HG03565 (cell line): Measurements from ENCODE around the gene RRAS2.
"Not testable (repeated sequence)": the region's sequence is repeated elsewhere in the genome, so short reads cannot be mapped to it uniquely, and the experiment has no call there.

Experiments
- ATAC-seq: cut with Tn5 transposase; IDR thresholded peaks from one replicate; pipeline ENCODE4 v1.9.1; 2021; ENCODE audit warnings: mild to moderate bottlenecking, moderate library complexity; ENCODE audit not compliant: unreplicated experiment

Gene RRAS2

DNA sequence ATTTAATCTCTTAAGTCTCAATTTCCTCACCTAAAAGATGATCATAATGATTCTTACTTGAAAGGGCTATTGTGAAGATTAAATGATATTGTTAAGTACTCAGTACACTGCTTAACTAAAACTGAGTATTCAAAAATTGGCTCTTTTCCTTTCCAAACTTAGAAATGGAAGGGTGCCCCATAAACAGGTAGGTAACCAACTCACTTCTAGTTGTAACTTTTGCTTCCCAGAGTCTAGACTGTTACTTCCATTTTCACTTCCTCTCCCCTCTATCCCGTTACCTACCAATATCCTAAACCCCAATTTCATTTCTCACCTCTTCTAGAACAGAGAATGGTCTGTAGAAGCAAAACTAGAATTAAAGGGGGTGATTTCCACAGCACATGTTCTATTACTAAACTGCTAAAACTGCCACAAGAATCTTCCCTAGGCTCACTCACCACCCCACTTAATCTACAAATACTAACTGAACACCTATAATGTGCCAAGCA lies 50.0 kb downstream of the RRAS2 start:
- peak; percentile 28 for ATAC-seq

DNA sequence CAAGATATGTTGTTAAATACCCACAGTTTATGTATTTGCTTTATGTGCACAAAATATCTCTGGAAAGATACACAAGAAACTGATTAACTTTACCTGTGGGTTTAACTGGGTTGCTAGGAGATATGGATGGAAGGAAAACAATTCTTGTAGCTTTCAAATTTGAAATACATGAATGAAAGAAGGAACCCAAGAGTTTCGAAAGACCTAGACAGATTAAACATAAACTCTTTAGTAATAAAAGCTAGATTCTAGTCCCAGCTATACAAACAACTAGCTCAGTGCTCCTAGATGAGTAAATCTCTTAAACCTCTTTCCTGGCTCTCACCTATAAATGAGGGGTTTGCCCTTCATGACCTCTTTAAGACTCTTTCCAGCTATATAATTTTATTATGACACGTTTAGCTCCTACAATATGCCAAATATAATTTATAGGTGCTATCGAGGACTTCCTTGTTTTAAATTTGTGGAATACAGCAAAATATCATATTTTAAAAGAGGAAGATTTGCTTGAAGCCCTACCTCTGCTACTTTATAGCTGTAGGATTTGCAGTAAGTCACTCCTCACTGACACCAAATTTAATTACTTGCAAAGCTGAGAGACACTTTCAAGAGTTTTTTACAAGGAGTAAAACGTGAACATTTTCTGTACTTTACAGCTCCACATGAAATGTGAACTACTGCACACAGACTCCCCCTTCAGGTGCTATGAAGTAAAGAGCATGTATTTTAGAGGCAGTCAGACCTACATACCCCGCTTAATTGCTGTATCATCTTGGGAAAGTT lies 50.7 kb downstream of the RRAS2 start:
- peak; percentile 31 for ATAC-seq

- ATAC-seq: no peak
These were observed 52.5 kb downstream of the RRAS2 start for GRCh38 chr11:14306481-14306880.

GRCh38 chr11:14305649-14306048 lies 53.3 kb downstream of the RRAS2 start:
- no peak for ATAC-seq

DNA sequence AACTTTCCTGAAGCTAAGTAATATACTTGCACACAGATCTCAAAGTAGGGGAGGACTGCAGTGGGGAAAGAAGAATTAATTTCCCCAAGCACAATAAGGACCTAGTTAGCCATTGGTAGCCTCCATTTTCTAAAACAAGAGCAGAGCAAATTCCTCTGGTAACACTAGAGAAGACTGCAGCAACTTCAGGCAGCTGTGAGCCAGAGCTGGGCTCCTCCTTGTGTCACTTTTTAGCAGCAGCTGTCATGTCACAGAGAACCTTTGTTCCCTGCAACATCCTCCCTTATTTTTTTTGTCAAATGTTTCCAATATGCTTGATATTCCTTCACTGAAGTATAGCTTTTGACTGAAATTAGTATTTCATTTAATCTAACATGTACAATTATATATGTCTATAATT lies 54.4 kb downstream of the RRAS2 start:
- no peak for ATAC-seq

GRCh38 chr11:14300661-14301304 lies 58.2 kb downstream of the RRAS2 start:
- peak; percentile 86 for ATAC-seq

DNA sequence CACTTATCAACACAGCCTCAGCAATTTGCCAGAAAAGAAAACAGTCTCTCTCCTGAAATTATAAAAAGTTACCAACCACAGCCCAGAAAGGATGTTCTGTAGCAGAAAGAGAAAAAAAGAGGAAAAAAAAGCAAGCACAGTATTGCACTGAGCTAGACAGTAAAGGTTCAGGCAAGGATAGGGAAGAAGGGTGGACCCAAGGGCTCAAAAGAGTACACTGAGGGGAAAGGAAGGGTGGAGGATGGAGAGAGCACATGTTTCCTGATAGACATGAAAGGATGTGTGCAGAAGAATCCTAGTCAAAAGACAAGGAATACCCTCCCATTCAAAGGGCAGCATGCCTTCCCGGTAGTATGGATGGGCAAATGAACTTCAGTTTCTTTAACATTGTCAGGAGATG lies 59.1 kb downstream of the RRAS2 start:
- ATAC-seq: no peak

DNA sequence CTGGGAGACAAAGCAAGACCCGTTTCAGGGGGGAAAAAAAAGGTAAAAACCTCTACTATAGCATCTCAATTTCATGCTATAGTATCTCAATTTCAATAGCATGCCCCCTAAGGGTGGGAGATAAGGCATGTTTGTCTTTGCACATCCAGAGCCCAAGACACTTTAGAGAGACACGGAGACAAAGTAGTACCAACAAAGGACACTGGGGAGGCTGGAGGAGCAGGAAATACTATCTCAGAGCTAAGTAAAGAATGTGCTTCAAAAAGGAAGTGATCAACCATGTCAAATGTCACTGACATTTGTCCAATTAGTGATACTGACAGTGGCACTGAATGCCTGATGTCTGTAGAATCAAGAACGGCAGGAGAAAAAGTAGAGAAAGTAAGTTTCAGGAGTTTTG lies 68.6 kb downstream of the RRAS2 start:
- ATAC-seq: no peak

DNA sequence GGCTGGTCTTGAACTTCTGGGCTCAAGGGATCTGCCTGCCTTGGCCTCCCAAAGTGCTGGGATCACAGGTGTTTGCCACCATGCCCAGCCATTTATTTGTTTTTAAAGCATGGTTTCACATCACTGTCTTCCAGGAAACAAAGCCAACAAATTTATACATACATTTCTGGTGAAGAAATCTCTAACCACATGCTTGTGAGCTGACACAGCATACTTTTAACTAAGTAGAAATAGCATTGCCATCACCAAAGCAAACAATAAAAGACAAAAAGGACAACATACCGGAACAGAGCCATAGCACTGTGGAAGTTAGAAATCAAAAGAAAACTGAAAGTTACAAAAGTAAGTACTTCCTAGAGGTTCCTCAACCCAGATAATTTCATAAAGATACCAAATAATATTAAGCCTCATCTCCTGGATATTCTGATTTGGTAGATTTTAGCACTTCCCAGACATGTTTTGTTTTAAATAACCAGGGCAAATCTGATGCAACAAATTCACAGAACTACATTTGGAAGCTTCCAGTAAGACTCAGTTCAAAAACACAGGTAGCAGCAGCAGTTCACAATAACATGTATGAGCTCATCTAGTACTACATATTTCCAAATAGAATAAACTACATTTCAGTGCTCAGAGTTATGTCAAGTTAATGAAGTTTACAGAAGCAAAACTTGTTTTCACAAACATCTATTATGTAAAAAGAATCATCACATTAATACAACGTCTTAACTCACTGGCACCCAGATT lies 70.6 kb downstream of the RRAS2 start:
- ATAC-seq: no peak

DNA sequence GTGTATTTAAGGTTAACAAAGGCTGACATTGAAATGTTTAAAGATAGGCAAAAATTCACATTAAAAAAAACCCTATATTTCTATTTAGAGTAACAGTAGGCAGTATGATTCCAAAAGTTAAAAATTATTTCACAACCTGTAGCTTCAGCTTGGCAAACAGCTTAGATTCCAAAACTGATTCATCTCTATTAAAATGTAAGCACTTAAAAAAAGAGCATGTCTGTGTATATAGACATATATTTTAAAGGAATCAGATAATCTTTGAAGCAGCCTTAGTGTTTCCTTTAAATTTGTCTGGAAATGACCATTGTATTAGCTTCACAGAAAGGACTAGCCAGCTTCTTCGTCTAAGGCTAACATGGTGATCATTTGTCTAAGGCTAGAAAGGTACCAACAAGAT lies 80.1 kb downstream of the RRAS2 start:
- ATAC-seq: not testable (repeated sequence)

DNA sequence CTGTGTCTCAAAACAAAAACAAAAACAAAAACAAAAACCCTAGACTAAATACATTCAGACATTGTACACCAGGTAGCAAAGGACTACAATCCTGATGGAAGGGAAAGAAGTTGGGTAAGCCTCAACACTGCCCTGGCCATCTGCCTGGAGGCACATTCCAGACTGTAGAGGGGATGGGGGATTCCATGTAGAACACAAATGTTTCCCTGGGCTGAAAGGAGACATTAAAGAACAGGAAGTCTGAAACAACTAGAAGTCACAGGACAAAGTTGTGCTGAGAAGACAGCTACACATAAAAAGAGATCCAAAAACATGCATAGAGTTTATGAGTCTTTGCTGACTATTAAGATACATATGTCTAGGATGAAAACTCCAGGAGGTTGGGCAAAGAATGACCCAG lies 83.9 kb downstream of the RRAS2 start:
- no peak for ATAC-seq

DNA sequence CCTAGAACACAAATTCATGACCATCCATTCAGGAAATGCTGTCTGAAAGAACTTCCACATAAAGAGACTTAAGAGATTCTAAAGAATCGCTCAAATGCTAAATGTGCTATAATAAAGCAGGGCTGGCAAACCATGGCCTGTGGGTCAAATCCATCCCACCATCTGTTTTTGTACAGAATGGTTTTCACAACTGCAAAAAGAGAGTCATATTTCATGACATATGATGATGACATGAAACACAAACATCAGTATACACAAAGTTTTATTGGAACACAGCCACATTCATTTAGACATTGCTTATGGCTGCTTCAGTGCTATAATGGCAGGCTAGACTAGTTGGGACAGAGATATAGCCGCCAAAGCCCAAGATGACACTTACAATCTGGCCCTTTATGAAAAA lies 85.1 kb downstream of the RRAS2 start:
- ATAC-seq: no peak

- ATAC-seq: peak; percentile 78
These were observed 88.1 kb downstream of the RRAS2 start for GRCh38 chr11:14270690-14271542.

DNA sequence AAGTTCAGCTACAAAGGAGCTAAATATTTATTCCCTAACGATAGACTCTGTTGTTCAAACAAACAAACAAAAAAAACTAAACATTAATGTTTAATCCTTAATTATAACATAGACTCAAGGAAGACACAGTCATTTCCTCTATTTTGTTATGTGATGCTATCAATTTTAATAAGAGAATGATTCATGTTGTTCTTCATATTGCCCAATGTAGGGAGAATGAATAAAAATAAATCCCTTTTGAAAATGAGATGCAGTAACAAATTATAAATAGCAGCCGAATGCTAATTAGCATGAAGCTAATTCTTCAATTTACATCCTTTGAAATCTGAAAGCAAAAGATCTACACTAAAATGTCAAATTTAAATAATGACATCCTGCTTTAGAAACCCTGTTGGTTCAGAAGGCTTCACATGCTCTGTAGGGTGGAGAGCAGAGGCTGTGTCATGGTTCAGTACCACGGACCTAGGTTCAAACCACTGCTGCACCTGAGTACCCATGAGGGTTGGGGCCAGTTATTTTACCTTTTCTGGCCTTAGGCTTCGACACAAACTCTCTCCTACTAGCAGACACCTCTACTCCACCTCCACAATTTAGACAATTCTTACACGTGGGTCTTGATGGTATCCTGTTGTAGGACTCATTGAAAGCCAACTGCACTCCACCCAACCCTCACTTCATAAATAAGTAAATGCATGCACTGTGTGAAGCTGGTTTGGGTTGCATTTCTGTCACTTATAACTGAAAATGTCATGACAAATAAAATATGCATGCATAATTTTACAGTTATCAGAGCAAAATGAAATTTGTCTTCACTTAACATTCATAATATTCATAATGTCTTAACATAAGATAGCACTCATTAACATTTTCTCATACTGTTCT lies 89.0 kb downstream of the RRAS2 start:
- ATAC-seq: no peak

GRCh38 chr11:14267861-14268635 lies 90.9 kb downstream of the RRAS2 start:
- ATAC-seq: no peak

DNA sequence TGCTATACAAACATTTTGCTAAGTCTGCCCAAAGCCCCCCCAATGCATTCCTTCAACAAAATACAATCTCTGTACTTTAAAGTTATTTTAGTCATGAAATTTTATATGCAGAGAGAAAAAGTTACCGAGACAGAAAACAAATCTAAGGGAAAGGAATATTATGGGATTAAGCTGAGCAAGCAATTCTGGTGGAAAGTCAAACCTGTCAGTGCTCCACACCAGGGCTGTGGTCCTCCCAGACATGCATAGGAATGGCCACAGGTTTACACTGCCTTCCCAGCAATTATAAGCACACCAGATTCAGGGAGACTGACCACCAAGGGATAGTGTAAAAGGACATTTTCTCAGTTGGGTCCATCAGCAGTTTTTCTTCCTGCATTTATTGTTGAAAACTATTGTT lies 92.4 kb downstream of the RRAS2 start:
- ATAC-seq: no peak

- ATAC-seq: no peak
These were observed 94.0 kb downstream of the RRAS2 start for GRCh38 chr11:14264966-14265365.

- ATAC-seq: no peak
These were observed 96.6 kb downstream of the RRAS2 start for GRCh38 chr11:14262271-14262846.

DNA sequence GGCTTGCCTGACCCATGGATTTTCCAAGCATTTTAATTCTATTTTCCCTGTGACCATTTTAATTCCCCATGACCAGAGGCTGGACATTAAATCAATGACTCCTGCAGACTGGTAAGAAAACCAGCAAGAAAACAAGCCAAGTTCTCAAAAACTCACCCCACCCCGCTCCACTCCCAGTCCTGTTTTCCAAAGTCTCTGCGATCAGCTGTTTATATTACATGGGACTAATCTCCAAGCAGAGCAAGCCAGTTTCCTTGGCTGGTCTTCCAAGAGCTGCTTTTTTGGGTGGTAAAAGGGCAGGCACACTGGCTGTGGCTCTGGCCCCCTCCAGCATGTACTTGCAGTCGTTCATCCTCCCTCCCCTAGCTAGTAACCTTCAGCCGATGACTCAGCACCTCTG lies 97.9 kb downstream of the RRAS2 start:
- ATAC-seq: no peak
